Nucleus accumbens (tissue), 56 donors: ENCODE measurements around the gene UCK2.
A peak's percentile ranks its signal among the peaks of the same experiment; 100 is the strongest.

ENCODE experiments used
- DNase-seq, 56 donors: peaks; one replicate each; lab custom pipeline; 2025; lab: John Stamatoyannopoulos, UW

UCK2 gene

GRCh38 chr1:165854101-165854845 is 26.9 kb downstream of the UCK2 start:
- no peak for DNase-seq

- DNase-seq = no peak
These were observed 27.8 kb downstream of the UCK2 start for GRCh38 chr1:165855010-165855838.

GRCh38 chr1:165856021-165856420 is 28.6 kb downstream of the UCK2 start:
- no peak for DNase-seq

- DNase-seq = no peak
These were observed 29.2 kb downstream of the UCK2 start for GRCh38 chr1:165856606-165857005.

- DNase-seq = peak in 17 of 56 donors; percentile 8 to 49 (median 31)
These were observed 29.8 kb downstream of the UCK2 start for GRCh38 chr1:165857046-165857801.

GRCh38 chr1:165858364-165858823 is 31.0 kb downstream of the UCK2 start:
- no peak for DNase-seq

GRCh38 chr1:165858967-165859845 is 31.8 kb downstream of the UCK2 start:
- no peak for DNase-seq

GRCh38 chr1:165860065-165860464 is 32.7 kb downstream of the UCK2 start:
- no peak for DNase-seq

GRCh38 chr1:165861911-165862310 is 34.5 kb downstream of the UCK2 start:
- no peak for DNase-seq

- peak in 1 of 56 donors; percentile 10 for DNase-seq
These were observed 35.0 kb downstream of the UCK2 start for GRCh38 chr1:165862448-165862847.

GRCh38 chr1:165863346-165863745 is 35.9 kb downstream of the UCK2 start:
- DNase-seq = no peak

GRCh38 chr1:165865633-165866340 is 38.4 kb downstream of the UCK2 start:
- DNase-seq = no peak

GRCh38 chr1:165869343-165869742 is 41.9 kb downstream of the UCK2 start:
- no peak for DNase-seq

- DNase-seq = peak in 33 of 56 donors; percentile 3 to 62 (median 18)
These were observed 44.1 kb downstream of the UCK2 start for GRCh38 chr1:165871311-165872067.

GRCh38 chr1:165873481-165873880 is 46.1 kb downstream of the UCK2 start:
- no peak for DNase-seq

GRCh38 chr1:165874643-165875042 is 47.2 kb downstream of the UCK2 start:
- no peak for DNase-seq

- no peak for DNase-seq
These were observed 47.8 kb downstream of the UCK2 start for GRCh38 chr1:165875171-165875570.

- DNase-seq = no peak
These were observed 48.2 kb downstream of the UCK2 start for GRCh38 chr1:165875604-165876003.

- no peak for DNase-seq
These were observed 48.7 kb downstream of the UCK2 start for GRCh38 chr1:165876121-165876520.
